Articular chondrocyte of knee joint (primary cell): ENCODE data around the gene MICALL1. TPM values are rescaled to one million over a fixed set of nuclear protein-coding genes. Genes with fewer than 3 reads are reported as not detected.

Source experiments
- total RNA-seq: library from RNA; depleted of rRNA; stranded (reverse); fragments of >200 nt; gene quantifications from 2 replicates; pipeline ENCODE4 v1.2.3, GENCODE V29; 2012

MICALL1 gene, protein sequence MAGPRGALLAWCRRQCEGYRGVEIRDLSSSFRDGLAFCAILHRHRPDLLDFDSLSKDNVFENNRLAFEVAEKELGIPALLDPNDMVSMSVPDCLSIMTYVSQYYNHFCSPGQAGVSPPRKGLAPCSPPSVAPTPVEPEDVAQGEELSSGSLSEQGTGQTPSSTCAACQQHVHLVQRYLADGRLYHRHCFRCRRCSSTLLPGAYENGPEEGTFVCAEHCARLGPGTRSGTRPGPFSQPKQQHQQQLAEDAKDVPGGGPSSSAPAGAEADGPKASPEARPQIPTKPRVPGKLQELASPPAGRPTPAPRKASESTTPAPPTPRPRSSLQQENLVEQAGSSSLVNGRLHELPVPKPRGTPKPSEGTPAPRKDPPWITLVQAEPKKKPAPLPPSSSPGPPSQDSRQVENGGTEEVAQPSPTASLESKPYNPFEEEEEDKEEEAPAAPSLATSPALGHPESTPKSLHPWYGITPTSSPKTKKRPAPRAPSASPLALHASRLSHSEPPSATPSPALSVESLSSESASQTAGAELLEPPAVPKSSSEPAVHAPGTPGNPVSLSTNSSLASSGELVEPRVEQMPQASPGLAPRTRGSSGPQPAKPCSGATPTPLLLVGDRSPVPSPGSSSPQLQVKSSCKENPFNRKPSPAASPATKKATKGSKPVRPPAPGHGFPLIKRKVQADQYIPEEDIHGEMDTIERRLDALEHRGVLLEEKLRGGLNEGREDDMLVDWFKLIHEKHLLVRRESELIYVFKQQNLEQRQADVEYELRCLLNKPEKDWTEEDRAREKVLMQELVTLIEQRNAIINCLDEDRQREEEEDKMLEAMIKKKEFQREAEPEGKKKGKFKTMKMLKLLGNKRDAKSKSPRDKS
- total RNA-seq, result 17.2 TPM in 2 replicates

DNA sequence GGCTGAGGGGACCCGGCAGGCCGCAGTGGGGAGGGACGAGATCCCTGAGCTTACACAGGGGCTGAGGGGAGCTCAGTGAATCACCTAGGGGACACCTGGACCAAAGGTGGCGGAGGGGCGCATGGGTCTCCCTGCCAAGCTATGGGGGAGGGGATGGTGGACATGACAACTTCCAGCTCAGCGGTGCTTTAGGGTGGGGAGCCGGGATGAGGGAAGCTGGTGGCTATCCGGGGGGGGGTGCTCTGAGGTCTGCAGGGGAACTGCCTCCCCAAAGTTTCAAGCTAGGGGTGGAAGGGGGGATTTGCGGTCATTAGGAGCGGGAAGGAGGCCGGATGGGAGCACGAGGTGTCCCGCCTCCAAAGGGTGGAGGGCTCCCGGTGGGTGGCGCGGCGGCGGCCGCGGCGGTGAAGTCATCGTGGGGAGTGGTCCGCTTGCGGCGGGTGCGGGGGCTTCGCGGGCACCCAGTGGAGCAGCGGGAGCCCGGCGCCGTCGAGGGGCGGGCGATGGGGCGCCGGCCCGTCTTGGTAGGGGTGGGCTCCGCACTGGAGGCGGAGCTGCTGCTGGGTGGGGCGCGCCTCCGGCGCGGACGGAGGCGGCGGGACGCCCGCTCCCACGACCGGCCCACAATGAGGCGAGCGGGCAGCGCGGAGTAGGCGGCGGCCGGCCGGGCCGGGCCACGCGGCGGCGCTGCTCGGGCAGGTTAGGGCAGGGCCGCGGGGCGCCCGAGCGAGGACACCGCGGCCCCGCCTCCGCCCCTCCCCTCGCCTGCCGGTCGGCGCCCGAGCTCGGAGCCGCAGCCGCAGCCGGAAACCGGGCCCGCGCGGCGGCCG lies at the start of gene MICALL1:
Gene MICALL1 (plus strand): TSS at position 764 of the 830 bp plus-strand sequence. CDS start 126 bp downstream, outside the sequence.

DNA sequence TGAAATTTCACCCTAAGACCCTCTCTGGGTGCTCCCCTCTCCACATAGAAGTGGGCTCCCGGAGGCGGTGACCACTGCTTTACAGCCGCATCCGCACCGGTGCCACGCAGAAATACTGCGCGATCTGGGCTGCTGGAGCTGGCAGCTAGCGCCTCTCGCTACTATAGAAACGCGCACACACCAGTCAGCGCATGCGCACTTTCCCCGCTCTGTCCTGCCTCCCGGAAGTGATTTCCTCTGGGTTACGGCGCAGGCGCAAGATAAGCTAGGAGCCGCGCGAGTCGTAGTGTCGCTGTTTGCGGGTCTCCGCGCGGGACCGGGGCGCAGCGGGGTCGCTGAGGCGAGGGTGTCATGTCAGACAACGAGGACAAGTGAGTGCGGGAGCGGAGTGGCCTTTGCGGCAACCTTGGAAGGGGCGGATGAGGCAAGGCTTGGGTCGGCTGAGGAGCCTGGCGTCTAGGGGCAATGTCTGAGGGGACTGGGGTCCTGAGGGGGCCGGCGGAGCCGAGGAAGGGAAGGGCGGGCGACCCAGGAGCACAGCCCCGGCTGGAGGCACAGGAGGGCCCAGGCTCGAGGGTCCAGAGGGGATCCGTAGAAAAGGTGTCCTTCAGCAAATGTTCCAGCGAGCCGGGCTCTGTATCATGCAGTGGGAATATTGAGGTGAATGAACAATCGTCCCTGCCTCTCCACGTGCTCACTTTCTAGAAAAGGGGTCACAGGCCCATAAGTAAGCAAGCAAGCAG lies 47.5 kb downstream of the MICALL1 start, which contains the start of the genes C22orf23 and POLR2F:
Gene C22orf23 (minus strand): TSS at position 165 of the 743 bp plus-strand sequence. CDS start 452 bp downstream, outside the sequence.
Gene POLR2F (plus strand): TSS at position 263 of the 743 bp plus-strand sequence. CDS start 89 bp downstream, at position 352.

DNA sequence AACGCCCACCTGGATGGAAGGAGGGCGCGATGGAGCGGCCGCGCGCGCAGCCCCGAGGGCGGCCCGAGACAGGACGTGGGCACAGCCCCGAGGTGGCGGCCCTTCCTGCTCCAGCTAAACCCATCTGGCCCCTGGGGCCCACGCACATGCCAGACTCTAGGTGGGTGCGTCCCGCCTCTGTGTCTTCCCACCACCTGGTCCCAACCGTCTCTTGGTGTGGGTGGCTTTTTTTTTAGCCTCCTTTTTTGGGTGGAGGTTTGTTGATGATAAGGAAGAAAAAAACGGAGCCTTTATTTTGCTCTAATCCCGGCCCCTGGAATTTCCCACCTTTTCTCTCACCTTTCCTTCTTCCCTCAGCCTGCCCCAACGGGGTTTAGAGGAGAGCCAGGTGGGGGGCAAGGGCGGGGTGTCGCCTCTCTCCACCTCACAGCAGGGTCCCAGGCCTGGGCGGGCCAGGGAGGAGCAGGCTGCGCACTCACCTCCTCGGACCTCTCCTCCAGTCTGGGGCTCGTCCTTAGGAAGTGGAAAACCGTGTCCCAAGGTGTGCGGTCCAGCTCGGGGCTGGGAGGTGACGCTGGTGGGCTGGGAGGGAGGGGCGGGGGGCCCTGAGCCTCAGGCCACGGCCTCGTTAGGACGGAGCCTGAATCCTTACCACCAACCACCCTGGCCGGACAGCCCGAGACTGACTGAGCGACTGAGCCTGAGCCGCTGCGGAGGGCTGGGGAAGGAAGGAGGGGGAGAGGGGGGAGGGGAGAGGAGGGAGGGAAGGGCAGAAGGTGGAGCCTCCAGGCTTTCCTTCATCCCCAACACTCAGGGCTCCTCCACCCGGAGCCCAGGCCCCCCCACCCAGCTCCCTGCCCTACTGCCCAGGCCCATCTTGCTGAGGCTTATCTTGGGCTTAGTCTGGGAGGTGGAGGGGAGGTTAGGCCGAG lies 78.0 kb downstream of the MICALL1 start, which contains the start of gene SOX10:
Gene SOX10 (minus strand): TSS at position 696 of the 932 bp plus-strand sequence. CDS start 771 bp downstream, outside the sequence.

Other genes with a start within 250 kb of the MICALL1 start
- 3.5 and 3.8 TPM in 2 replicates for gene PDXP, start 247.6 kb upstream of the MICALL1 start, total RNA-seq
- 3,419 and 3,883 TPM in 2 replicates for gene LGALS1, start 230.7 kb upstream of the MICALL1 start, total RNA-seq
- 12.0 and 15.5 TPM in 2 replicates for gene NOL12, start 220.0 kb upstream of the MICALL1 start, total RNA-seq
- gene TRIOBP, start 209.2 kb upstream of the MICALL1 start, total RNA-seq, result 77.6 and 83.2 TPM in 2 replicates
- gene GCAT, start 98.4 kb upstream of the MICALL1 start, total RNA-seq, result 18.9 and 23.9 TPM in 2 replicates
- gene GALR3, start 82.9 kb upstream of the MICALL1 start, total RNA-seq, result not detected in 2 replicates
- 19.9 and 23.3 TPM in 2 replicates for gene ANKRD54, start 62.0 kb upstream of the MICALL1 start, total RNA-seq
- 291 and 393 TPM in 2 replicates for gene EIF3L, start 56.9 kb upstream of the MICALL1 start, total RNA-seq
- gene C22orf23, start 47.3 kb downstream of the MICALL1 start, total RNA-seq, result 0.43 and 0.52 TPM in 2 replicates
- gene POLR2F, start 47.4 kb downstream of the MICALL1 start, total RNA-seq, result 11.9 and 17.5 TPM in 2 replicates
- gene SOX10, start 78.3 kb downstream of the MICALL1 start, total RNA-seq, result not detected in 2 replicates
- gene PICK1, start 151.1 kb downstream of the MICALL1 start, total RNA-seq, result 6.7 and 7.7 TPM in 2 replicates
- gene SLC16A8, start 177.9 kb downstream of the MICALL1 start, total RNA-seq, result under 0.01 and 0.26 TPM in 2 replicates
- 0.65 and 0.78 TPM in 2 replicates for gene BAIAP2L2, start 204.4 kb downstream of the MICALL1 start, total RNA-seq